OCI-LY7 (cell line): ENCODE results near the gene ZNF341.

Experiments used
- CTCF ChIP-seq: fragments of 200-600 bp; sonication (generic); conservative IDR thresholded peaks from 2 replicates; pipeline ENCODE4 v1.5.1; 2014; ENCODE audit warnings: mild to moderate bottlenecking, antibody characterized with exemption, low read length, moderate library complexity, mixed read lengths
- EZH2phosphoT487 ChIP-seq: fragments of 200-600 bp; sonication (generic); IDR thresholded peaks from 2 replicates; pipeline ENCODE4 v1.6.1; 2018; ENCODE audit warnings: low read depth, borderline replicate concordance, mild to moderate bottlenecking, mixed run types, antibody characterized with exemption, low read length, moderate library complexity, mixed read lengths

GRCh38 chr20:33825340-33826269 is 93.8 kb downstream of the ZNF341 start:
- TF ChIP-seq CTCF (no peak), EZH2phosphoT487 (no peak)
